ENCODE results near the gene PLPP1. TPM values are rescaled to one million over a fixed set of nuclear protein-coding genes. Genes with fewer than 3 reads are reported as not detected.

Gene PLPP1
- total and polyA plus RNA-seq, 4 donors: 23.4 to 149 (median 68.7) TPM

DNA sequence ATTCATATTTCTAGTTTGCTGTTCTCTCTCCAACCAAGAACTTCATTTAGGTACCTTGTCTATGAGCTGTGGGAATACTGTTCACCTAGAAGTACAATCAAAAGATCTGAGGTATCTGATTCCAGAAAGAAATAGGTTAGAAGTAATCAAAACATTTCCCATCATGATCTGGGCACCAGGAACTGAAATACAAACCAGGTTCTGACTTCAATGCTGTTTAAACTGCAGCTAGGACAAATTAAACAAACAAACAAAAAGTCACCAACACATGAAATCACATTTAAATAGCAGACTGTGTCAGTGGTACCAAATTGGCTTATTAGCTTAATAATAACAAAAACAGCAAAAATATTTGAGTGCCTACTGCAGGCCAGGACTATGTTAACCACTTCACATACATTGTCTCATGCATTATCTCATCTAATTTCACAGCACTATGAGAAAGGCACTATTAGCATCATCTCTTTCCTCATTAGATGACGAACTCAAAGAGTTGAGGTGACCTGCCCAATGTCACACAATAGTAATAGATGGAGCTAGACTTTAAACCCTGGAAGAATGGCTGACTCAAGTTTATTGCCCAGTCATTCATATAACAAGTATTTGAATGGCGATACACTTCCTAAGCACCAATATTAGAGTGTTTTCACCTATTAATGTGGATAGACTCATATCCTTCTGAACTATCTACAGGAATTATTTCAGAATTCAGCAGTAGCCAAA lies 14.5 kb downstream of the PLPP1 start:
- Histone ChIP-seq H3K36me3 (ENCODE audit: control insufficient read depth in 4 of 4, insufficient read depth in 3 of 4, low read depth in 1 of 4, low read length in 3 of 4) (no peaks in the 10 kb centered on the region), H3K9ac (ENCODE audit: low read depth in 1 of 2, low read length in 2 of 2) (no peak overlapping the region), H3K4me1 (ENCODE audit: control insufficient read depth in 4 of 4, insufficient read depth in 4 of 4, low read length in 3 of 4) (peaks cover 0 to 22% (median 5%) of the 10 kb centered on the region in 4 donors), H3K9me3 (ENCODE audit: control insufficient read depth in 4 of 4, low read length in 3 of 4) (no peaks in the 10 kb centered on the region), H3K27ac (ENCODE audit: low read depth in 1 of 2, low read length in 2 of 2) (peak overlapping the region; percentile 27 to 65), H3K27me3 (ENCODE audit: control insufficient read depth in 4 of 4, insufficient read depth in 4 of 4, low read length in 3 of 4) (no peaks in the 10 kb centered on the region), H3K4me3 (ENCODE audit: low read depth in 1 of 3, low read length in 3 of 3) (no peak overlapping the region)
- TF ChIP-seq FOXA1 (IDR thresholded peaks at IDR 0.05) (no peak), HNF4A (conservative IDR thresholded peaks at IDR 0.05) (peak in 1 of 2 donors; percentile 28), TAF1 (conservative IDR thresholded peaks at IDR 0.05) (no peak), RXRA (IDR thresholded peaks at IDR 0.05) (peak in 1 of 2 donors; percentile 10), HNF4G (IDR thresholded peaks at IDR 0.05) (no peak)
- TF ChIP-seq, protein P1, sequence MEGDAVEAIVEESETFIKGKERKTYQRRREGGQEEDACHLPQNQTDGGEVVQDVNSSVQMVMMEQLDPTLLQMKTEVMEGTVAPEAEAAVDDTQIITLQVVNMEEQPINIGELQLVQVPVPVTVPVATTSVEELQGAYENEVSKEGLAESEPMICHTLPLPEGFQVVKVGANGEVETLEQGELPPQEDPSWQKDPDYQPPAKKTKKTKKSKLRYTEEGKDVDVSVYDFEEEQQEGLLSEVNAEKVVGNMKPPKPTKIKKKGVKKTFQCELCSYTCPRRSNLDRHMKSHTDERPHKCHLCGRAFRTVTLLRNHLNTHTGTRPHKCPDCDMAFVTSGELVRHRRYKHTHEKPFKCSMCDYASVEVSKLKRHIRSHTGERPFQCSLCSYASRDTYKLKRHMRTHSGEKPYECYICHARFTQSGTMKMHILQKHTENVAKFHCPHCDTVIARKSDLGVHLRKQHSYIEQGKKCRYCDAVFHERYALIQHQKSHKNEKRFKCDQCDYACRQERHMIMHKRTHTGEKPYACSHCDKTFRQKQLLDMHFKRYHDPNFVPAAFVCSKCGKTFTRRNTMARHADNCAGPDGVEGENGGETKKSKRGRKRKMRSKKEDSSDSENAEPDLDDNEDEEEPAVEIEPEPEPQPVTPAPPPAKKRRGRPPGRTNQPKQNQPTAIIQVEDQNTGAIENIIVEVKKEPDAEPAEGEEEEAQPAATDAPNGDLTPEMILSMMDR (IDR thresholded peaks at IDR 0.05; ENCODE audit: low read depth, low read length, missing input control): no peak
- DNase-seq (ENCODE audit: low spot score): no peak
- 85% methylated on average over 2 of the region's 2 CpGs for WGBS

DNA sequence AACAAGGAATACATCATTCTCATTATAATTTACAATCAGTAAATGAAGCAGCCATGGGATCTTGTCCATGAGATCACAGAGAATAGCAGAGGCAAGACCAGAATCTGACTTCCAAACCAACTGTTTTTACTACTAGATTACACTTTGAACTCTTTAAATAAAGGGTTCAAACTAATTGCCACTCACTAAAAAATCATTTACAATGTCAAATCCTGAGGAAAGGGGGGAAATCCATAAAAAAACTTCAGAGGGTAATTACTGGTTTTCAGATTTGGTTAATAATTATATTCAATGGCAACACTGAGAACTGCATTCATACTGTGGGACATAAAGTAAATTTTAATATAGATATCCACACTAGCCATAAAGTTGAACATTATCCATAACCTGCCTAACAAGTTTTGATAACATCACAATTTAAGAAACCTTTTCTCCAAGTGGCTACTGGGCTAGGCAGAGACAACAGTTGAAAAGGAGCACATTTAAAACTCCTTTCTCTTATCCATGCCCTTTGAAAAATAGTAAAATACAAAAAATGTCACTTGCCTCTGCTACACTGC lies 15.9 kb downstream of the PLPP1 start:
- Histone ChIP-seq H3K36me3 (ENCODE audit: control insufficient read depth in 4 of 4, insufficient read depth in 3 of 4, low read depth in 1 of 4, low read length in 3 of 4) (no peaks in the 10 kb centered on the region), H3K4me1 (ENCODE audit: control insufficient read depth in 4 of 4, insufficient read depth in 4 of 4, low read length in 3 of 4) (peaks cover 0 to 17% (median 5%) of the 10 kb centered on the region in 4 donors), H3K4me3 (ENCODE audit: low read depth in 1 of 3, low read length in 3 of 3) (no peak overlapping the region), H3K27ac (ENCODE audit: low read depth in 1 of 2, low read length in 2 of 2) (no peak overlapping the region), H3K9me3 (ENCODE audit: control insufficient read depth in 4 of 4, low read length in 3 of 4) (no peaks in the 10 kb centered on the region), H3K9ac (ENCODE audit: low read depth in 1 of 2, low read length in 2 of 2) (no peak overlapping the region), H3K27me3 (ENCODE audit: control insufficient read depth in 4 of 4, insufficient read depth in 4 of 4, low read length in 3 of 4) (no peaks in the 10 kb centered on the region)
- TF ChIP-seq, protein P2, sequence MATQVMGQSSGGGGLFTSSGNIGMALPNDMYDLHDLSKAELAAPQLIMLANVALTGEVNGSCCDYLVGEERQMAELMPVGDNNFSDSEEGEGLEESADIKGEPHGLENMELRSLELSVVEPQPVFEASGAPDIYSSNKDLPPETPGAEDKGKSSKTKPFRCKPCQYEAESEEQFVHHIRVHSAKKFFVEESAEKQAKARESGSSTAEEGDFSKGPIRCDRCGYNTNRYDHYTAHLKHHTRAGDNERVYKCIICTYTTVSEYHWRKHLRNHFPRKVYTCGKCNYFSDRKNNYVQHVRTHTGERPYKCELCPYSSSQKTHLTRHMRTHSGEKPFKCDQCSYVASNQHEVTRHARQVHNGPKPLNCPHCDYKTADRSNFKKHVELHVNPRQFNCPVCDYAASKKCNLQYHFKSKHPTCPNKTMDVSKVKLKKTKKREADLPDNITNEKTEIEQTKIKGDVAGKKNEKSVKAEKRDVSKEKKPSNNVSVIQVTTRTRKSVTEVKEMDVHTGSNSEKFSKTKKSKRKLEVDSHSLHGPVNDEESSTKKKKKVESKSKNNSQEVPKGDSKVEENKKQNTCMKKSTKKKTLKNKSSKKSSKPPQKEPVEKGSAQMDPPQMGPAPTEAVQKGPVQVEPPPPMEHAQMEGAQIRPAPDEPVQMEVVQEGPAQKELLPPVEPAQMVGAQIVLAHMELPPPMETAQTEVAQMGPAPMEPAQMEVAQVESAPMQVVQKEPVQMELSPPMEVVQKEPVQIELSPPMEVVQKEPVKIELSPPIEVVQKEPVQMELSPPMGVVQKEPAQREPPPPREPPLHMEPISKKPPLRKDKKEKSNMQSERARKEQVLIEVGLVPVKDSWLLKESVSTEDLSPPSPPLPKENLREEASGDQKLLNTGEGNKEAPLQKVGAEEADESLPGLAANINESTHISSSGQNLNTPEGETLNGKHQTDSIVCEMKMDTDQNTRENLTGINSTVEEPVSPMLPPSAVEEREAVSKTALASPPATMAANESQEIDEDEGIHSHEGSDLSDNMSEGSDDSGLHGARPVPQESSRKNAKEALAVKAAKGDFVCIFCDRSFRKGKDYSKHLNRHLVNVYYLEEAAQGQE (IDR thresholded peaks at IDR 0.05): no peak
- TF ChIP-seq FOXA1 (IDR thresholded peaks at IDR 0.05) (no peak), FOXA2 (IDR thresholded peaks at IDR 0.05) (no peak), RXRA (IDR thresholded peaks at IDR 0.05) (no peak), ATF3 (IDR thresholded peaks at IDR 0.05) (no peak), SP1 (IDR thresholded peaks at IDR 0.05) (no peak), TAF1 (conservative IDR thresholded peaks at IDR 0.05) (no peak), JUND (IDR thresholded peaks at IDR 0.05) (no peak), RAD21 (IDR thresholded peaks at IDR 0.05) (no peak), NR2F2 (IDR thresholded peaks at IDR 0.05) (no peak), GABPA (IDR thresholded peaks at IDR 0.05 in 1 of 2, conservative IDR thresholded peaks at IDR 0.05 in 1 of 2) (no peak), HNF4A (conservative IDR thresholded peaks at IDR 0.05) (no peak), EGR1 (IDR thresholded peaks at IDR 0.05; ENCODE audit: low read depth in 2 of 2) (no peak), YY1 (IDR thresholded peaks at IDR 0.05) (no peak)
- TF ChIP-seq, protein P1 (IDR thresholded peaks at IDR 0.05; ENCODE audit: low read depth, low read length, missing input control): no peak
- TF ChIP-seq, protein P3, sequence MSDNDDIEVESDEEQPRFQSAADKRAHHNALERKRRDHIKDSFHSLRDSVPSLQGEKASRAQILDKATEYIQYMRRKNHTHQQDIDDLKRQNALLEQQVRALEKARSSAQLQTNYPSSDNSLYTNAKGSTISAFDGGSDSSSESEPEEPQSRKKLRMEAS (IDR thresholded peaks at IDR 0.05): no peak
- TF ChIP-seq, protein P4, sequence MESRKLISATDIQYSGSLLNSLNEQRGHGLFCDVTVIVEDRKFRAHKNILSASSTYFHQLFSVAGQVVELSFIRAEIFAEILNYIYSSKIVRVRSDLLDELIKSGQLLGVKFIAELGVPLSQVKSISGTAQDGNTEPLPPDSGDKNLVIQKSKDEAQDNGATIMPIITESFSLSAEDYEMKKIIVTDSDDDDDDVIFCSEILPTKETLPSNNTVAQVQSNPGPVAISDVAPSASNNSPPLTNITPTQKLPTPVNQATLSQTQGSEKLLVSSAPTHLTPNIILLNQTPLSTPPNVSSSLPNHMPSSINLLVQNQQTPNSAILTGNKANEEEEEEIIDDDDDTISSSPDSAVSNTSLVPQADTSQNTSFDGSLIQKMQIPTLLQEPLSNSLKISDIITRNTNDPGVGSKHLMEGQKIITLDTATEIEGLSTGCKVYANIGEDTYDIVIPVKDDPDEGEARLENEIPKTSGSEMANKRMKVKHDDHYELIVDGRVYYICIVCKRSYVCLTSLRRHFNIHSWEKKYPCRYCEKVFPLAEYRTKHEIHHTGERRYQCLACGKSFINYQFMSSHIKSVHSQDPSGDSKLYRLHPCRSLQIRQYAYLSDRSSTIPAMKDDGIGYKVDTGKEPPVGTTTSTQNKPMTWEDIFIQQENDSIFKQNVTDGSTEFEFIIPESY (IDR thresholded peaks at IDR 0.05): no peak
- no peak for DNase-seq (ENCODE audit: low spot score)
